Measurements from ENCODE around the gene ETV6.

Gene ETV6

DNA sequence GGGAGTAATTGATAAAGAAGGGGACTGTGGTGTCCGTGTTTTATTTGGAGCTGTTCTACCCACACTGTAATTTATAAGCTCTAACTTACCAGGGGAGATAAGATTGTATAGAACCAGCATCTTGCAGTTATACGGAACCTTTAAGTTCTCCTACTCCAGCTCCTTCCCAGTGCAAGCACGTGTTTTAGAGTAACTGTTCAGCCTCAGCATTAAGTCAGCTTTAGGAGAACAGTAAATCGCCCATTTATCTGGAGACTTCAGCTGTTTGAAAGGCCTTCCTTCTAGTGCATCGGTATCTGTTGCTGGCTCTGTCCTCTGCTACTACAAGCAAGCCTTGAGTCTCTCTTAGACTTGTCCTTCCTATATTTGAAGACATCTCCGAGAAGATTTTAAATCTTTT, 95.6 kb downstream of the ETV6 start:
- DNase-seq, result no peak

DNA sequence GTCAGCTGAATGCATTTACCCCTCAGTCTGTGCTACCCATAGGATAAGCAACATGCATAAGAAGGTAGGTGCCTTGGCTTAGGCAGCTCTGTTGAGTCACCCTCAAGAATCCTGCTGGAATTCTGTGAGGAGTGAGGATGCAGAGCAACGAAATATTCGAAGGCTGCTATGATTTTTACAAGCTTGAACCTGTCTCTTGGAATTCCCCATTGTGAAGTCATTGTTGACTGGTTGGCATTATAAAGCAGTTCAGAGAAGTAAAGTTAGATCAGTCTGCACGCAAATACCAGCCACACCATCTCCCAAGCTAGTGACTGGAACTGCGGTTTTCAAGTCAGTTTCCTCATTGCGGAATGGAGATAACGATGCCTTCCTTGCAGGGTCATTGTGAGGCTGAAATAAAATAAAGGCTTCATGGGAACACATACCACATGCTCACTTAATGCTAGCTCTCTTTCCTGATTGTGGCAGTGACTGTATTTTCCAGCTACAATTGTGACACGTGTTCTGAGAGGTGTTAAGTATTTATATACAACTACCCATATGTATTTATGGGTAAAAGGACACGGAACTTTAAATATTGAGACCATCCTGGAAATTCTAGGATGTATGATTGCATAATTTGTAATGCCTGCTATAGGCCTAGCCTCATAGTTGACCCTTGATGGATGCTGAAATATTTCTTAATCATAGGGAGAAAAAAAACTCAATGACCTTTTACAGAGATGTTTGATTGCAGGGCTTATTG, 96.7 kb downstream of the ETV6 start:
- no peak for DNase-seq

DNA sequence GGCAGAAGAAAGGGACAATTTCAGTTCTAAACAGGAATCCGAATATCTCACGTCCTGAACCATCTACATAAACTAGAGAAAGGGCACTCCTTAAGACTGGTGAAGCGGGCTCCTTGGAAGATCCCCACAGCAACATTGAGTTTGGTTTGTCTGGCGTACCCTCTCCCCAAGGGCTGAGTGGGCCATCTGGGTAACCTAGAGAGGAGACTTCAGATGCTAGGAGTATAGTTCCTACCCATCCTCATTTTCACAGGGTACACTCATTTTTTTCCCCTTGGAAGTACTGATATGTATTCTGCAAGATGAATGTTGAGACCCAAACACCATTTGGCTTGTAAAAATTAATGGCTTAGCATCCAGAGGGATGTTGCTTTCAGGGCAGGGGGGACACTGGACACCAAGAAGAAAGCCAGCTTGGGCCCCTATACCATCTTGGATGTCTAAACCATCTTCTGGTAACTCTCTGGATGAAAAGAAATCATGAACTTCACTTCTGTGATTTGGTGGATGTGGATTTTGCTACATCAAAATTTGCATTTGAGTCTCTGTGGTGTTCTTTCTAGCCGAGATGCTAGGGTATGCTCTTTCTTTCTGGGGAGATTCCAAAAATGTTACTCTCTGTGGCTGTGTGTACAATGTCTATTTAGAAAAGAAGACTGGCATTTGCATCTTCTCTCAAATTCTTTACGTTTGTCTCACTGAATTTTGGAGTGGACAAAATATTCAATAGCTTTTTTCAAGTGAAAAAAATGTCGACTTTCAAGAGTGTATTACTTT, 97.7 kb downstream of the ETV6 start:
- no peak for DNase-seq

DNA sequence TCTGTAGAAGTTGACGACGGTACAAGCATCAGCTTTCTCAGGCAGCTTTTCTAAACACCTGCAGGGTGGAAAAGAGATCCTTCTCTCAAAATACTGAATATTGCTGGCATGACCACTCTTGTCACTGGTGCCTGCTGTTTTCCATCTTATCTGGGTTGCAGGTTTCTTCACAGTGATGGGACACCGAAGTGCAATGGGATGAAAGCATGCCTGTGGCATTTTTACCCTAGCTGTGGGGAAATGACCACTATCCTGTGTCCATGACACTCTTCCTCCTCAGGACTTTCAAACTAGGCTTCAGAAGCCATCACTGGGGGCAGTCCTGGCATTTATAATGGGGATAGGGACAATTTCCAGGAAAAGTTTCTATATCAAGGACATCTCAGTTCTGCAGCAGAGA, 98.5 kb downstream of the ETV6 start:
- DNase-seq, result no peak

DNA sequence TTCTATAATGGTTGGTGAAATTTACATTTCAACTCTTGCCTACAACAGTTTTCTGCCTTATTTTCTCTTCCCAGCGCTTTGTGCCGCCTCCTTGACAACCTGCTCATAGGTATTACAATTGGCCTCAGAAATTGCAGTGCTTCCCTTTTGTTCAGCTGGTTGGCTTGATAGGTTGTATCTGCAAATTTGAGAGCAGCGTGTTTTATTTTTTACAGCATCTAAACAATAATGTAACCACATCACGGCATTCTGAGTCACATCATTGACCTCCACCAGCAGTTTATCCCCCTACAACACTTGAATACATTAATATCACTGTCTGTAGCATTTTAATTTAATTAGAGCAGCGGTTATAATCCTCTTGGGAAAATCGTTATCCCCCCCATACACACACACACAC, 99.4 kb downstream of the ETV6 start:
- DNase-seq, result no peak

DNA sequence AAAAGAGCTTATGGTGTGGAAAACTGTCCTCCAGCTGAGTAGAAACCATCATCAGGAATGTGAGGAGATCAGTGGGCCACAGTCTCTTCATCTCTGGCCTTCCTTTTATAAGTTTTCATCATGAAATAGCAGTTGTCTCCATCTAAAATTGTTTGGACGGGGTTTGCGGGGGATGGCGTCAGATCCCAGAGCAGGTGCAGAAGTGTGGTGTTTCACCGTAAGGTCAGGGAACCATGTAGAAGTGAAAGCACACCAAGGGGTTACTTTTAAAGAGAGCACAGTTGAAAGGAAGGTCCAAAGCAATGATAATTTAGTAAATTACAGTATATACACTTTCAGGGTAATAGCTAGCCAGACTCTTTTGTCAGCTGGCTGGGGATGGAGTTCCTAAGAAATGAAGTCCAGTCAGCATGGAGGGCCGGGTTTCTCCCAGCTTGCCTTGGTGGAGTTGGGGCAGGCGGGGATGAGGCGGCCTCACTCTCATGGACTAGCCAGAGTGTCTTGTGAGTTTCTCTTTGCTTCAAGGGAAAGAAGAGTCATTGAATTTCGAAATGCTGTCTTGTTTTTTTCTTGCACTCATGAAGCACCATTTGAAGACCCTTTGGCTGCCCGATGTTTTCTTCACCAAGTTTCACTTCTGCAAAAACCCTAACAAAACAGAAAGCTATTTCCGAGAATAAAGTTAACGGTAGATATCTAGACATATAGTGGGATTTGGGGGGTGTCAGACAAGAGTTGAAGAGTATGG, 100.6 kb downstream of the ETV6 start:
- DNase-seq, result no peak

DNA sequence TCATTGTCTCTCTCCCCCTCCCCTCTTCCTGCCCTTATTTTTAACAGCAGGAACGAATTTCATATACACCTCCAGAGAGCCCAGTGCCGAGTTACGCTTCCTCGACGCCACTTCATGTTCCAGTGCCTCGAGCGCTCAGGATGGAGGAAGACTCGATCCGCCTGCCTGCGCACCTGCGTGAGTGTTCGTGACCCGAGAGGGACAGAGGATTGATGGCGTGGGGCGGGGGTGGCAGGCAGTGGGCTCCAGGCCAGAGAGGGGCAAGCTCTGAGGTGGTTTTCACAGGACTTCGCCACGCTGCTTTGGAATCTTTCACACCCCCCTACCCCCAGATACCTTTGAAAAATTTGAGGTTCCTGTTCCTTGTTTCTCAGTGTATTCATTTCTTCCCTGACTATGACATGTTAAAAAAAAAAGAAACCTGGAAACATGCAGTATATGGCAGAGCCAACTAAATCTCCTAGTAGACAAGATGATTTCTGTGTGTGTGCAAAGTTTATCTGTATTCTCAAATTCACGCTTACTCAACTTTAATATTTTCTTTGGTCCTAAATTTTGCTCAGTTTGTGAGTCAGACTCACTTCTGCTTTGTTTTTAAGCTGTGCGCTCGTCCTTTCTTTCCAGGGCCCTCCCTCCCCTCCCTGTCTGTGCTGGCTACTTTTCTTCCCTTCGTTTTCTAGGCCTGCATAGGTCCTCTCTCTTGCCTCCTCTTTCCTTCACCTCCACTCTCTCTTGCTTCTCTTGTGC, 103.1 kb downstream of the ETV6 start:
- no peak for DNase-seq

DNA sequence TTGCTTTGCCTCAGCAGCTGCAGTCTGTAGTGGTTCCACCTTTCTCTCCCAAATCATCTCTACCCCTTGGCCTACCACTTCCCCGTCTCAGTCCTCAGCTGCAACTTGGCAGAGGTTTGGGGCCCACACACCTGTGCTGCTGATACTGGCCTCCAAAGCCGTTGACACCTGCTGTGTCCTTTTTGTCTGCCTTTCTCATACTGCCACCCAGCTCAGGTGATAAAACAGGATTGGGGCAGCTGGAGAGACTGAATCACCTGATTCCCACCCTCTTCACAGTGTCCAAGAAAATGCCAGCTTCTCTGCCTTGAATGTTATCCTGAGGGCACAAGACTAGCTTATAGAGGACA, 103.7 kb downstream of the ETV6 start:
- DNase-seq, result no peak

DNA sequence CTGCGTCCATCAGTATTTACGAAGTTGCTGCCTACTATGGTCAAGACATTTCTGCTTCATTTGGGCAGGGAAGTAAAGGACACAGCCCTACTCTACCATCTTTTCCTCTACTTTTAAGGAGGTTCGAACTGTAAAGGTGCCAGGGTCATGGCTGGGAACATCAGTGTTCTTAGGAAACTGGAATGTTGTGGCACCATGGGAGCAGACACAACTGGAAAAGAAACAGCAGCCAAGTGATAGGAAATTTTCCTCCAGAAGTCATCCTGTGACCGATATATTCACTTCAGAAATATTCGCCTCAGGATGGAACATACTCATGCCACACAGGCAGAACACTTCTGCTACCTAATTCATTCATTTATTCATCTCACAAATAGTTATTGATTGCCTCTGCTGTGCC, 104.4 kb downstream of the ETV6 start:
- DNase-seq, result no peak

DNA sequence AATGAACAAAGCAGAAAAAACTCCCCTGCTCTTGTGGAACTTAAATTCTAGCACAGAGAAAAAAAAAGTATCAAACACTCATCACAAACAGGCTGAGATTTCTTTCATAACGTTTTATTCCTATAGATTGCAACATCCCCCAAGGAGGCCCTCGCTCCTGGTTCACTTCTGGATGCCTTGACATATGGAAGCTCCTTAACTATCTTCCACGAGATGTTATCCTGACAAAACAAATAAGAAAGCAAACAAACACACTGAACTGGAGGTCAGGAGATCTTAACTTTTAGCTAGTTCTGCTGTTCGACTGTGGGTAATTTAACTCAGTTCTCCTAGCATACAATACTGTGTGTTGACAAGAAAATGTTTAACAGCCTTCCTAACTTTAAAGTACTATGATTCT, 104.8 kb downstream of the ETV6 start:
- no peak for DNase-seq

DNA sequence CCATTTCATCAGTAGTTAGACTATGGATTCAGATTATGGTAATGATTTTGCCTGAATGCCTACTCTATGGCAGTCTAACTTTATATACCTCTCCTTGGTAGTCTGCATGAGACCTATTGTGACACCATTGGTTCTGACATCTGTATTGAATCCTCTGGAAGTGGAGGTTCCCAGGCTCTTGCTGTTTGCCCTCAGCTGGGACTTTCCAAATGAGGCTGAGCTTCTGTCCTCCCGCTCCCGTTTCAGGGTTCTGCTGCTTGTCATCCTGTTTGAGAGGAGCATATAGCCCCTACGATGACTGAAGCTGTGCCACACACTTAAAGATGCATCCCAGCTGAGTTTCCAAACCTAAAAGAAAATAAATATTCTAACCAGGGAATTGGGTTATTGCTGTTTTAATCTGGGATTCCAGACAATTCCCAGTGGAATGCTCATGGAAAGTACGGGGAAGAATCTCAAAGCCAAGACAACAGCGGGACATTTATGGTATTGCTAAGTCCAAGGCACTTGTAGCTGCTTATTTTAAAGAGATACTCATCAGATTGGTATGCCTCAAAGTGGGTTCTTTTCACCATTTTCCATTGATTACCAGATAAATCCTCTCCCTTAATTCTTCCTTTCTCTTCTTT, 105.9 kb downstream of the ETV6 start:
- no peak for DNase-seq

DNA sequence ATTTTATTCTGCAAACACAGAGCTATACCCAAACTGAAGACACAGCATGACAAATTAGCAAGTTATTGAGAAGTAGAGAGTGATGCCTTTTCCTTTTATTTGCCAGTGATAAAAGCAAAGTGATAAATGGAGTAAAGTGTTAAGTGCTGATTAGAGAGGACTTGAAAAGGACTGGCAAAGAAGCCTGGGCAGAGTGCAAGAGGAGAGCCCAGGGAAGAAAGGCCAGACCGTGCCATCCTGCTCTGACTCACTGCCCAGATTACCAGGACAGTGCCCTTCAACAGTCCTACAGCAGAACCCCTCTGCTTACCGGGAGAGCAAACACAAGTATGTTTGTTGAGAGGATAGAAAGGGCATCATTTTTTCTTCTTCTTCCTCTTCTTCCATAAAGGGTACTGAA, 106.5 kb downstream of the ETV6 start:
- no peak for DNase-seq

DNA sequence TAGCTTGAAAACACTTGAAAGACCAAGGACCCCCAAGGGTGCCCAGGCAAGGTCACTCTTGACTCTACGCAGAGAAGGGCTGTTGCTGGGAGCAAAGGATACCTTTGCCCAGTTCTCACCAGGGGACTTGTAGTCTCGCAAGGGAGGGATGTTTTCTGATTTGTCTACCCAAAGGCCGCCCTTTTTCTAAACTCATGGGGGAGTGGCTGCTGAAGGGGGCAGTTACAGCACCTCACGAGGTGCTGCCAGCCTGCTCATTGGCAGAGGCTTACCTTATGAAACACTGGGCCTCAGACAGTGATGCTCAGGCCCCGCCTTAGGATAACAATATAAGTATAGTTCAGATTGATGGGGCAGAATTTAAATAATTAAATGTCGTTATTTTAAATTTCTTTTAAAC, 107.0 kb downstream of the ETV6 start:
- no peak for DNase-seq

DNA sequence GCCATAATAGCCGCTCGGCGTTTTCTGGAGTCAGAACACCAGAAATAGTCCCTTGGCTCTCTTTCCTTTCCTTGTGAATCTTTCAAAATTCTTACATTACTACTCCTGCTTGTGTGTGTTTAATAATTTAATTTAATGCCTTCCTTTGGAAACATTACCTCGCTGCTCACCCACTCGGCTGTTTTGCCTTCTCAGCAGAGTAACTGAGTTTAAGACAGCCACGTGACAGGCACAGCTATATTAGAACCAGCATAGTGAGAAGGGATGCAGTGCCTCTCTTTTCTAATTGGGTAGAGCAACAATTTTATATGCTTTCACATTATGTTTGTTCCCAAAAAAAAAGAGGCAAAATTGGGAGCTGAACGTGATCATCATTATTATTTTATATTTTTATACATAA, 107.6 kb downstream of the ETV6 start:
- no peak for DNase-seq

DNA sequence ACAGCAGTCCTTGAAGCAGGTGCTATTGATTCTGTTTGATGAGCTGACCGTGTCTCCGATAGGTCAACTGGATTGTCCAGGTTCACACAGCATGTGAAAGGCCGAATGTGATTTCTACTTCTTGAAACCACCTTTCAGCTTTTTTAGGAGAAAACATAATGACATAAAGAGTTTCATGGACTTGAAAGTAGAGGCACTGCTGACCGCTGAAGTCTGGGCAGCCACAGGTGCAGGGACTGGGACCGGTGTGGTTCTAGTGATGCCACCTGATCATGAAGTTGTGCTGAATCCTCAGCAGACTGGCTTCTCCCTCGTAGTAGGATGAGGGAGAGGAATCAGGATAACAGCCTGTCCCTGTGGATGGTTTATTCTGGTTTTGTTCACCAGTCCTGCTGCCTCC, 108.1 kb downstream of the ETV6 start:
- DNase-seq, result no peak

DNA sequence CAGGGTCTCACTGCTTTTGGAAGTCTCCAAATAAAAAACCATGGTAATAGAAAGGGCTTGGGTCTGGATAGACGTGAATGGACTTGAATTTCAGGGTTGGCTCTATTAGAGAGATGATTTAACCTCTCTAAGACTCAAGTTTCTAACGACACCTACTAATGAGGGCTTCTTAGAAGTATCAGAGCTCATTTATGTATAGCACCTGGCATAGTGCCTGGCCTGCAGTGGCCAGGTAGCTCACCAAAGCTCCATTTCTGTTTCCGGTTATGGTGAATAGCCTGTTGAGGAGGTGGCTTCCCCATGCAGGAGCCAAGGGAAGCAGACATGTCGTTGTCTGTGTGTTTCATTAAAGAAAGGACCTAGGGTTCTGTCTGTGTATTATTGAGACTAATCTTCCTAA, 108.6 kb downstream of the ETV6 start:
- no peak for DNase-seq

DNA sequence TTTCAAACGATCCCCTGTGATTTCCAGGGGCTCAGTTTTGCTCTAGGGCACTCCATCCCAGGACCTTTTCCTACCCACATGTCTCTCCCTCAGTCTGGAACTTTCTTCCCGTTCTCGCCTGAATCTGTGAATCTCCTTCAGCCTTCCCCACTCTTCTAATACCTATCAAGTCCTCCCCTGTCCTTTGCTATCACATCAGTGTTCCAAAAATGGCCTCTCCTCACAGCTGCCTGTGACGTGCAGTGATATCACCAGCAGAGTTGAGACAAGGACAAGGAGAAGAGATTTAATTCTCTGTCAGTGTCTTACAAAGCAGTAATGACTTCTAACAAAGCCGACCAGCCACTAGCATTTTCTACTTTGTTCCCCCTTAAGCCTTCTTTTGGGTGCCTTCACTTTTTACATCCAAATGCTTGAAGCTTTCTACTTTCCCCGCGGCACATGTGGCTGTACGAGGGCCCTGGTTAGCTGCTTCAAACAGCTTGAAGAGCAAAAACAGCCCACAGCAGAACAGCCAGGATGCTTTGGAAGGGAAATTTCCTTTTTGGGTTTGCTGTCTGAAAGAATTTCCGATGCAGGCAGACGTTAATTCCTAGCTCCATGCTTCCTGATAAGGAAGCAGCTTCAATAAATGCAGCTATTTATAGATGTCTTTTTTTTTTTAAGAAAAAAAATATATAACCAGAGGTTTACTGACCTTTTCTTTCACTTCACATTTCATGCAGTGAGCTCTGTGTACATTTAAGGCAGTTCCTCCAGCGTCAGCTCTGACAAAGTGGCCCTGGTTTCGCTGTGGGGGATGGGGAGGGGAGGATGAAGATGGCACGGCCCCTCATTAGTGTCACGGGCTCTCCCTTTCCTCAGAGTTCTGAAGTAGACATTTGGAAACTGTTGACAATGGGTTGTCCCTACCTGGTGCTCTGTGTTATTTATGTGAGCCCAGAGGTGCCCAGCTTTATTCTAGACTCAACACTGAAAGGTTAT, 109.3 kb downstream of the ETV6 start:
- DNase-seq, result no peak

DNA sequence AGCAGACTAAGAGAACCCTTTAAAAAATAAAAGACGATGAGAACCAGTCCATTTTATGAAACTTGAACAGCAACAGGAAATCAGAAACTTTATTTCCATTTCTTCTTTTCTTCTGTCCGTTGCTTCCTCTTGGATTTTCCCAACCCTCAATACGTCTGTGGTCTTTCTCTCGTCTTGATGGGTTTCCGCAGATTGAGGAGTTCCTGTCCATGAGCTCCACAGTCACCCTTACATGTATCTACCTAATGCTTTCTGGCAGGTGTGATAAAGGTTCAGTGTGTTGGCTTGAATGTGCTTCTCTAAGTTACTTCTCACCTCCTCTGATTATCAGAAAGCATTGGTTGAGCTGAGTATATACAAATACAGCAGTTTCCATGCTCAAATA, 110.0 kb downstream of the ETV6 start:
- DNase-seq, result no peak

DNA sequence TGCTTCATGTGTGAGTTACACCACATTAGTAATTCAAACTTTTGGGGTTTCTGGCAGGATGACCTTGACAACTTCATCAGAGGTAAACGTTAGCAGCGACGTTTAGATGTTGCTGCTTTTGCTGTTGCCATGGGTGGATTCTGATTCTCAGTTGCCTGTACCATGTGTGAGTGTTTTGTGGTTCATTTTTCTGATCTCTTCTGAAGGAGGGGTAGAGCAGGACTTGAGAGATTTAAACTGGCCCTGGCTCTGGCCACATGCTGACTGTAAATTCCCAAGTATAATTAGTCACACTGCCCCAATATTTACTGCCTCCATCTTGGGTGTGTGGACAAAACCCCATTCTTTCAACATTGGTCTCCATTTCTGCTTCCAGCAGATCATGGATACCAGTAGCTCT, 110.4 kb downstream of the ETV6 start:
- DNase-seq, result no peak

DNA sequence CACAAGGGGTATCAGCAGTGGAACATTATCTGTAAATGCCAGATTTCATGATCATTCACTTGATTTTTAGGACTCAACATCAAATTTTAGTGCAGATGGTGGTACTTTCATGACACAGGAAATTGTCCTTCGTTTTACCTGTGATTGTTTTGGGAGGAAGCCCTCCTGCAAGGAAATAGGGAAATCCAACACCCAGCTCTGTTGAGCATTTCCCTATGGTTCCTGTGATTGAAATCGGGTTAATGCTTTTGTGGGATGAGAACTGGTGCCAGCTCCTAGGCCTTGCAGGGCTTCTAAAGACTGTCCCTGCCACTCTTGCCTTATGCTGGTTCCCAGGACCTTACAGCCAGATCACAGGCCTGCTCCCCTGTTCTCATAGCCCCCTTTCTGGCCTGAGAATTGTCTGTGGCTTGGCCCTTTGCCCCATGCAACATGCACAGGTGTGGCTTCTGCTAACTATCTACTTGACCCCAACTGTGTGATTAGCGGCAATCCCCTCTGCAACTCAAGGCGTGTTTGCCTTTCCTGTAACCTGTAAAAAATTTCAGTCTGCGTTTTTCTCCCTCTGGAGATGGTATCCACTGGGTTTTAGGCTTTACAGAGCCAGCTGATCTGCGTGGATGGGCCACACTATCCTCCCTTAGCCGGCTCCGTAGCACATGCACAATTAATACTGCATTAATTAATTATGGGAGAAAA, 112.5 kb downstream of the ETV6 start:
- no peak for DNase-seq

DNA sequence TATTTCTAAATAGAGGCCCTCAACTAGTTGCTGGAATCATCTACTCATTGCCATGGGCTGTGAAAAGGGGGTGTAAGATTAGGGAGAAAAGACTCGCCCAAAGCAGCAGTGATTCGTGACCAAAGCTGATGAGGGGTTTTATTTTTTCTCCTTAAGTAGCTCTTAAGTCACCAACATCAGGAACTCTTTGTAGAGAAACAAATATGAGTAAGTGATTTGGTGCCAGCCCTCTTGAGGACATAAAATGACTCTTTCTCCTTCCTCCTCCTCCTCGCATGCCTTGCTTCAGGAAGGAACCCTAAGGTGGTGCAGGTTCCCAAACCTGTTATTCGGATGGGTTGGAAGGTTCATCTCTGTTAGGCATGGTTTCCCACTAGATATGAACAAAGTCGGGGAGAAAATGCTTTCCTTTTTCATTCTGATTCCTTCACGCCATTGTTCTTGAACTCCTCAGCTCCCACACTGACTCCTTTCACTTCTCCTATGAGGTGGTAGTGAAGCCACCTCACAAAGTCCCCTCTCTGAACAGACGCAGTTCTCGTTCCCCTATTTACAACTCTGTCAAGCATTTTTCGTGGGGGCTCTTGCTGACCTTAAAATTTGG, 113.4 kb downstream of the ETV6 start:
- DNase-seq, result no peak

All from SW 1271 (cell line).